Hematopoietic multipotent progenitor cell treated with erythropoietin and hydrocortisone succinate and interleukin-3 and kit ligand, for 4 days (in vitro differentiated cells): ENCODE results near the gene CASS4.
A peak's percentile ranks its signal among the peaks of the same experiment; 100 is the strongest.

ENCODE experiments used
- DNase-seq: peaks from one replicate; pipeline ENCODE4 v3.0.0-alpha.2; 2015

Gene CASS4

GRCh38 chr20:56426026-56426425, 14.0 kb downstream of the CASS4 start:
- DNase-seq = no peak

- DNase-seq = no peak
Measured at GRCh38 chr20:56426926-56427325, 14.9 kb downstream of the CASS4 start.

GRCh38 chr20:56427797-56428196, 15.7 kb downstream of the CASS4 start:
- peak; percentile 36 for DNase-seq

GRCh38 chr20:56428410-56428809, 16.4 kb downstream of the CASS4 start:
- DNase-seq = no peak

- DNase-seq = no peak
Measured at GRCh38 chr20:56428881-56429280, 16.8 kb downstream of the CASS4 start.

GRCh38 chr20:56429502-56429901, 17.4 kb downstream of the CASS4 start:
- DNase-seq = peak; percentile 31

- DNase-seq = no peak
Measured at GRCh38 chr20:56429941-56430340, 17.9 kb downstream of the CASS4 start.

GRCh38 chr20:56430461-56430860, 18.4 kb downstream of the CASS4 start:
- no peak for DNase-seq

GRCh38 chr20:56430957-56431356, 18.9 kb downstream of the CASS4 start:
- no peak for DNase-seq

- DNase-seq = no peak
Measured at GRCh38 chr20:56431471-56431870, 19.4 kb downstream of the CASS4 start.

GRCh38 chr20:56433221-56433879, 21.3 kb downstream of the CASS4 start:
- DNase-seq = no peak

GRCh38 chr20:56433880-56434255, 21.8 kb downstream of the CASS4 start:
- DNase-seq = no peak

- no peak for DNase-seq
Measured at GRCh38 chr20:56437196-56437960, 25.3 kb downstream of the CASS4 start.

GRCh38 chr20:56438284-56438683, 26.2 kb downstream of the CASS4 start:
- no peak for DNase-seq

GRCh38 chr20:56439771-56440291, 27.8 kb downstream of the CASS4 start:
- peak; percentile 35 for DNase-seq

GRCh38 chr20:56440346-56441007, 28.4 kb downstream of the CASS4 start:
- peak; percentile 65 for DNase-seq

GRCh38 chr20:56442389-56443365, 30.6 kb downstream of the CASS4 start:
- DNase-seq = peak; percentile 52

GRCh38 chr20:56443654-56444540, 31.8 kb downstream of the CASS4 start:
- DNase-seq = no peak

GRCh38 chr20:56445130-56445529, 33.1 kb downstream of the CASS4 start:
- DNase-seq = no peak

GRCh38 chr20:56445540-56445939, 33.5 kb downstream of the CASS4 start:
- DNase-seq = no peak

GRCh38 chr20:56447227-56447626, 35.2 kb downstream of the CASS4 start:
- DNase-seq = no peak
